Endothelial cell of umbilical vein (primary cell): Measurements from ENCODE around the gene AP1B1.

Experiments
- EZH2 ChIP-seq: IDR thresholded peaks from 2 replicates; pipeline ENCODE4 v1.6.1; 2012; ENCODE audit warnings: borderline replicate concordance, low read depth, mild to moderate bottlenecking, moderate library complexity, low read length, inconsistent platforms; ENCODE audit not compliant: severe bottlenecking
- FOS ChIP-seq: IDR thresholded peaks from 2 replicates; pipeline ENCODE4 v1.6.1; 2011; ENCODE audit warnings: mild to moderate bottlenecking, low read length, moderate library complexity, borderline replicate concordance; ENCODE audit not compliant: insufficient read depth
- GATA2 ChIP-seq: IDR thresholded peaks from 2 replicates; pipeline ENCODE4 v1.7.0; 2011; ENCODE audit warnings: low read depth, mild to moderate bottlenecking, moderate library complexity, mixed read lengths, low read length; ENCODE audit not compliant: insufficient read length, insufficient read depth
- JUN ChIP-seq: IDR thresholded peaks from 2 replicates; pipeline ENCODE4 v1.6.1; 2011; ENCODE audit warnings: borderline replicate concordance, low read depth; ENCODE audit not compliant: insufficient read length, insufficient read depth
- MYC ChIP-seq: IDR thresholded peaks from one replicate; pipeline ENCODE4 v1.6.1; 2011; ENCODE audit warnings: mild to moderate bottlenecking, low read depth, low read length
- POLR2A ChIP-seq: IDR thresholded peaks from 2 replicates; pipeline ENCODE4 v1.6.1; 2012; ENCODE audit warnings: low read depth, mild to moderate bottlenecking, control low read depth, low read length
- POLR2AphosphoS5 ChIP-seq: IDR thresholded peaks from 2 replicates; pipeline ENCODE4 v1.6.1; 2012; ENCODE audit warnings: low read depth, mild to moderate bottlenecking, control low read depth, low read length, moderate library complexity; ENCODE audit not compliant: insufficient read depth
- TF ChIP-seq, protein P1 (sequence below), 2 donors: IDR thresholded peaks; 1 replicate in 1 of 2; 2 replicates in 1 of 2; pipeline ENCODE4 v1.5.1; 2011; ENCODE audit warnings: low read length in 2 of 2, mild to moderate bottlenecking in 2 of 2, moderate library complexity in 2 of 2, control low read depth in 1 of 2, inconsistent platforms in 1 of 2, low read depth in 1 of 2; ENCODE audit not compliant: insufficient read depth in 1 of 2; ENCODE audit errors: extremely low read depth in 1 of 2
- TF ChIP-seq, protein P2 (sequence below): IDR thresholded peaks from 2 replicates; pipeline ENCODE4 v1.6.1; 2011; ENCODE audit not compliant: insufficient read depth, insufficient read length

DNA sequence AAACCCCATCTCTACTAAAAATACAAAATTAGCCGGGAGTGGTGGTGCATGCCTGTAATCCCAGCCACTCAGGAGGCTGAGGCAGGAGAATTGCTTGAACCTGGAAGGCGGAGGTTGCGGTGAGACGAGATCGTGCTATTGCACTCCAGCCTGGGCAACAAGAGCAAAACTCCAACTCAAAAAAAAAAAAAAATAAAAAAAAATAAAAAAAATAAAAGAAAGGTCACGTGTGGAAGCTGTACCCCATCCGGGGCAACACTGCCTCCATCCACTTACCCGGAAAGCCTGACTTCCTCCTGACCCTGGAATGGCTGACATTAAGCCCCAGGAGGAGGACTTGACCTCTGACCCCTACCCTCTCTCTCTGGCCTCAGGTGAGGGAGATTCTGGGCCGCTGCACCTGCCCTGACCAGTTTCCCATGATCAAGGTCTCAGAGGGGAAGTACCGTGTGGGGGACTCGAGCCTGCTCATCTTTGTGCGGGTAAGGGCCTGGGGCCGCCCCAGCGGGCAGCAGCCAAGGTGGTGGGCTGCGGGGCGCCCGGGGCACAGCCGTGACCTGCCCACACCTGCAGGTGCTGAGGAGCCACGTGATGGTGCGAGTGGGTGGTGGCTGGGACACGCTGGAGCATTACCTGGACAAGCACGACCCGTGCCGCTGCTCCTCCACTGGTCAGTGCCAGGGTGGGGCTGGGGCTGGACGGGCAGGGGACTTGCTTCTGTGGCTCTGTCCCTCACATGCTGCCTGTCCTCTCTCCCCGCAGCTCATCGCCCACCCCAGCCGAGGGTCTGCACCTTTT lies 78.1 kb downstream of the AP1B1 start:
- TF ChIP-seq MYC (no peak), FOS (no peak), POLR2A (no peak), EZH2 (no peak), GATA2 (no peak), POLR2AphosphoS5 (no peak), JUN (no peak)
- TF ChIP-seq, protein P1, sequence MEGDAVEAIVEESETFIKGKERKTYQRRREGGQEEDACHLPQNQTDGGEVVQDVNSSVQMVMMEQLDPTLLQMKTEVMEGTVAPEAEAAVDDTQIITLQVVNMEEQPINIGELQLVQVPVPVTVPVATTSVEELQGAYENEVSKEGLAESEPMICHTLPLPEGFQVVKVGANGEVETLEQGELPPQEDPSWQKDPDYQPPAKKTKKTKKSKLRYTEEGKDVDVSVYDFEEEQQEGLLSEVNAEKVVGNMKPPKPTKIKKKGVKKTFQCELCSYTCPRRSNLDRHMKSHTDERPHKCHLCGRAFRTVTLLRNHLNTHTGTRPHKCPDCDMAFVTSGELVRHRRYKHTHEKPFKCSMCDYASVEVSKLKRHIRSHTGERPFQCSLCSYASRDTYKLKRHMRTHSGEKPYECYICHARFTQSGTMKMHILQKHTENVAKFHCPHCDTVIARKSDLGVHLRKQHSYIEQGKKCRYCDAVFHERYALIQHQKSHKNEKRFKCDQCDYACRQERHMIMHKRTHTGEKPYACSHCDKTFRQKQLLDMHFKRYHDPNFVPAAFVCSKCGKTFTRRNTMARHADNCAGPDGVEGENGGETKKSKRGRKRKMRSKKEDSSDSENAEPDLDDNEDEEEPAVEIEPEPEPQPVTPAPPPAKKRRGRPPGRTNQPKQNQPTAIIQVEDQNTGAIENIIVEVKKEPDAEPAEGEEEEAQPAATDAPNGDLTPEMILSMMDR (IDR thresholded peaks at IDR 0.05; ENCODE audit: extremely low read depth in 1 of 2, insufficient read depth in 1 of 2, low read depth in 1 of 2, low read length in 2 of 2) = no peak
- TF ChIP-seq, protein P2, sequence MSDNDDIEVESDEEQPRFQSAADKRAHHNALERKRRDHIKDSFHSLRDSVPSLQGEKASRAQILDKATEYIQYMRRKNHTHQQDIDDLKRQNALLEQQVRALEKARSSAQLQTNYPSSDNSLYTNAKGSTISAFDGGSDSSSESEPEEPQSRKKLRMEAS = no peak
